ENCODE data around the gene CCL23.
A peak's percentile ranks its signal among the peaks of the same experiment; 100 is the strongest.
"Not testable (repeated sequence)": the region's sequence is repeated elsewhere in the genome, so short reads cannot be mapped to it uniquely, and the experiment has no call there.

Gene CCL23

GRCh38 chr17:36002631-36003030 is 15.1 kb downstream of the CCL23 start:
- no peak for DNase-seq

- DNase-seq, result no peak
Measured at GRCh38 chr17:36001862-36002603, 15.7 kb downstream of the CCL23 start.

GRCh38 chr17:36001110-36001771 is 16.5 kb downstream of the CCL23 start, which contains the start of gene CCL15:
Gene CCL15 (minus strand): TSS chr17:36001553. CDS start chr17:36001492, 61 bp downstream.
- no peak for DNase-seq

GRCh38 chr17:36000732-36001109 is 17.1 kb downstream of the CCL23 start:
- no peak for DNase-seq

- no peak for DNase-seq
Measured at GRCh38 chr17:35998756-35999155, 19.0 kb downstream of the CCL23 start.

GRCh38 chr17:35998018-35998545 is 19.7 kb downstream of the CCL23 start:
- no peak for DNase-seq

GRCh38 chr17:35995346-35995745 is 22.4 kb downstream of the CCL23 start:
- DNase-seq, result not testable (repeated sequence)

GRCh38 chr17:35991075-35991474 is 26.7 kb downstream of the CCL23 start:
- no peak for DNase-seq

GRCh38 chr17:35988164-35988563 is 29.6 kb downstream of the CCL23 start:
- DNase-seq, result no peak

- DNase-seq, result no peak
Measured at GRCh38 chr17:35986643-35987042, 31.1 kb downstream of the CCL23 start, which contains the start of gene CCL14. Gene CCL14 (minus strand): TSS chr17:35986729. CDS start chr17:35986649, 80 bp downstream.

GRCh38 chr17:35984140-35984539 is 33.6 kb downstream of the CCL23 start:
- DNase-seq, result no peak

- DNase-seq, result no peak
Measured at GRCh38 chr17:35982409-35983191, 35.2 kb downstream of the CCL23 start.

GRCh38 chr17:35981908-35982330 is 35.9 kb downstream of the CCL23 start:
- no peak for DNase-seq

GRCh38 chr17:35981246-35981645 is 36.5 kb downstream of the CCL23 start, which contains the start of gene CCL16:
Gene CCL16 (minus strand): TSS chr17:35981497. CDS start chr17:35981420, 77 bp downstream.
- no peak for DNase-seq

GRCh38 chr17:35978346-35978745 is 39.4 kb downstream of the CCL23 start:
- DNase-seq, result no peak

- no peak for DNase-seq
Measured at GRCh38 chr17:35977509-35977908, 40.3 kb downstream of the CCL23 start.

GRCh38 chr17:35973333-35974260 is 44.2 kb downstream of the CCL23 start:
- DNase-seq, result no peak

GRCh38 chr17:35972945-35973332 is 44.8 kb downstream of the CCL23 start:
- no peak for DNase-seq

- no peak for DNase-seq
Measured at GRCh38 chr17:35972535-35972934, 45.2 kb downstream of the CCL23 start.

- no peak for DNase-seq
Measured at GRCh38 chr17:35972066-35972465, 45.7 kb downstream of the CCL23 start.

GRCh38 chr17:35969558-35970380 is 48.0 kb downstream of the CCL23 start:
- peak; percentile 73 for DNase-seq

All from activated CD8-positive, alpha-beta memory T cell treated with anti-CD3 and anti-CD28 coated beads, Interleukin-2, amount 50 U/mL, for 4 hours (primary cell).